ENCODE measurements around the gene PAPOLG.

The PAPOLG gene

GRCh38 chr2:60742419-60742818, 13.6 kb upstream of the PAPOLG start:
- H4K20me1 ChIP-seq (ENCODE audit: insufficient read depth), result no peaks in the 10 kb centered on the region

GRCh38 chr2:60745330-60745729, 10.7 kb upstream of the PAPOLG start:
- Histone ChIP-seq H4K20me1 (ENCODE audit: insufficient read depth) (no peaks in the 10 kb centered on the region), H3K4me1 (ENCODE audit: low read depth, poor library complexity, severe bottlenecking) (no peaks in the 10 kb centered on the region), H3K9ac (no peak overlapping the region), H3K36me3 (ENCODE audit: insufficient read depth) (no peaks in the 10 kb centered on the region), H3K27ac (no peak overlapping the region), H2AFZ (ENCODE audit: low read depth) (no peak overlapping the region), H3K4me2 (no peak overlapping the region), H3K4me3 (IDR thresholded peaks at IDR 0.05; ENCODE audit: insufficient read depth, low read depth, low read length) (no peak overlapping the region), H3K27me3 (ENCODE audit: insufficient read depth, low read depth) (no peaks in the 10 kb centered on the region), H3K79me2 (ENCODE audit: insufficient read depth, low read depth) (no peaks in the 10 kb centered on the region)
- no peak for TF ChIP-seq CTCF (conservative IDR thresholded peaks at IDR 0.05; ENCODE audit: low read depth, low read length)

More at GRCh38 chr2:60742419-60742818, 13.6 kb upstream of the PAPOLG start:
- no peaks in the 10 kb centered on the region for H3K79me2 ChIP-seq (ENCODE audit: insufficient read depth, low read depth)
- no peak overlapping the region for H3K4me3 ChIP-seq (IDR thresholded peaks at IDR 0.05; ENCODE audit: insufficient read depth, low read depth, low read length)
- no peak overlapping the region for H2AFZ ChIP-seq (ENCODE audit: low read depth)
- H3K4me2 ChIP-seq, result no peak overlapping the region
- no peaks in the 10 kb centered on the region for H3K4me1 ChIP-seq (ENCODE audit: low read depth, poor library complexity, severe bottlenecking)
- no peak overlapping the region for H3K27ac ChIP-seq
- TF ChIP-seq CTCF (conservative IDR thresholded peaks at IDR 0.05; ENCODE audit: low read depth, low read length), result no peak
- no peaks in the 10 kb centered on the region for H3K27me3 ChIP-seq (ENCODE audit: insufficient read depth, low read depth)
- H3K9ac ChIP-seq, result no peak overlapping the region
- no peaks in the 10 kb centered on the region for H3K36me3 ChIP-seq (ENCODE audit: insufficient read depth)

- no peak overlapping the region for H2AFZ ChIP-seq (ENCODE audit: low read depth)
- H3K27ac ChIP-seq, result no peak overlapping the region
These were observed 10.3 kb upstream of the PAPOLG start for GRCh38 chr2:60745761-60746160.

GRCh38 chr2:60746318-60746717, 9.8 kb upstream of the PAPOLG start:
- H4K20me1 ChIP-seq (ENCODE audit: insufficient read depth), result no peaks in the 10 kb centered on the region
- no peaks in the 10 kb centered on the region for H3K27me3 ChIP-seq (ENCODE audit: insufficient read depth, low read depth)
- no peak overlapping the region for H3K4me2 ChIP-seq
- TF ChIP-seq CTCF (conservative IDR thresholded peaks at IDR 0.05; ENCODE audit: low read depth, low read length), result no peak
- no peak overlapping the region for H3K9ac ChIP-seq
- no peak overlapping the region for H2AFZ ChIP-seq (ENCODE audit: low read depth)
- no peaks in the 10 kb centered on the region for H3K4me1 ChIP-seq (ENCODE audit: low read depth, poor library complexity, severe bottlenecking)
- H3K27ac ChIP-seq, result no peak overlapping the region
- no peaks in the 10 kb centered on the region for H3K79me2 ChIP-seq (ENCODE audit: insufficient read depth, low read depth)
- no peak overlapping the region for H3K4me3 ChIP-seq (IDR thresholded peaks at IDR 0.05; ENCODE audit: insufficient read depth, low read depth, low read length)
- H3K36me3 ChIP-seq (ENCODE audit: insufficient read depth), result no peaks in the 10 kb centered on the region

More at GRCh38 chr2:60745761-60746160, 10.3 kb upstream of the PAPOLG start:
- no peaks in the 10 kb centered on the region for H4K20me1 ChIP-seq (ENCODE audit: insufficient read depth)
- no peak overlapping the region for H3K4me2 ChIP-seq
- H3K4me3 ChIP-seq (IDR thresholded peaks at IDR 0.05; ENCODE audit: insufficient read depth, low read depth, low read length), result no peak overlapping the region
- no peaks in the 10 kb centered on the region for H3K36me3 ChIP-seq (ENCODE audit: insufficient read depth)
- H3K27me3 ChIP-seq (ENCODE audit: insufficient read depth, low read depth), result no peaks in the 10 kb centered on the region
- H3K79me2 ChIP-seq (ENCODE audit: insufficient read depth, low read depth), result no peaks in the 10 kb centered on the region
- no peak overlapping the region for H3K9ac ChIP-seq
- H3K4me1 ChIP-seq (ENCODE audit: low read depth, poor library complexity, severe bottlenecking), result no peaks in the 10 kb centered on the region
- no peak for TF ChIP-seq CTCF (conservative IDR thresholded peaks at IDR 0.05; ENCODE audit: low read depth, low read length)
